ENCODE measurements around the gene COPS8. TPM values are rescaled to one million over a fixed set of nuclear protein-coding genes. Genes with fewer than 3 reads are reported as not detected.

The COPS8 gene
- total RNA-seq, 2 donors from 2014 or later = 37.3 to 48.4 TPM

- Mint-ChIP-seq H3K27me3 (ENCODE audit: low read depth) (peaks cover 7% of the 10 kb centered on the region), H3K4me1 (ENCODE audit: low read depth) (peaks cover 14% of the 10 kb centered on the region), H3K36me3 (ENCODE audit: insufficient read depth in 2 of 2) (no peaks in the 10 kb centered on the region), H3K4me3 (no peak overlapping the region), H3K9me3 (no peaks in the 10 kb centered on the region), H3K27ac (no peak overlapping the region)
- ATAC-seq (replicated peaks in 1 of 2) (no peak), DNase-seq (no peak)
These were observed 28.6 kb upstream of the COPS8 start for GRCh38 chr2:237057107-237057506.

- Mint-ChIP-seq H3K27ac (no peak overlapping the region), H3K27me3 (ENCODE audit: low read depth) (no peaks in the 10 kb centered on the region), H3K36me3 (ENCODE audit: insufficient read depth in 2 of 2) (no peaks in the 10 kb centered on the region), H3K4me1 (ENCODE audit: low read depth) (peaks cover 14% of the 10 kb centered on the region), H3K4me3 (no peak overlapping the region), H3K9me3 (no peaks in the 10 kb centered on the region)
- ATAC-seq (replicated peaks in 1 of 2) (no peak), DNase-seq (no peak)
These were observed 27.8 kb upstream of the COPS8 start for GRCh38 chr2:237057893-237058300.

DNA sequence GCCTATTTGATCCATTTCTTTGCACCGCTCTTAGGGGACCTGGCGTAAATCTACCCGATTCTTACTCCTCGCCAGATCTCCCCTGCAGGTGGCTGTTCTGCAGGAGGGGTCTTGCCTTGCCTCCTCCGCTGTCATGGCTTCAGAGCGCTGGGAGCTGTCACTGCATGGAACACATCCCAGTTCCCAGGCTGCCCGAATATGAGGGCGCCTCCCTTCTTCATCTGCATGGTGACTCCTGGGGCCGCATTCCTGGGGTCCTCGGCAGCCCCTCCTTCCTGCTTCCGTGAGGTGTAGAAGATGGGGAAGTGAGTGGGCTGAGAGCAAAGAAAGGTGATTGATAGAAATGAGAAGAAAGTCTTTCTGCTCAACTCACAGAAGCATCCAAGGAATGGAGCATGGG, 27.3 kb upstream of the COPS8 start:
- ATAC-seq (replicated peaks in 1 of 2) = no peak
- no peak overlapping the region for H3K27ac Mint-ChIP-seq
- H3K4me3 Mint-ChIP-seq = no peak overlapping the region
- DNase-seq = no peak
- H3K36me3 Mint-ChIP-seq (ENCODE audit: insufficient read depth in 2 of 2) = no peaks in the 10 kb centered on the region
- H3K4me1 Mint-ChIP-seq (ENCODE audit: low read depth) = peaks cover 14% of the 10 kb centered on the region
- H3K9me3 Mint-ChIP-seq = no peaks in the 10 kb centered on the region
- no peaks in the 10 kb centered on the region for H3K27me3 Mint-ChIP-seq (ENCODE audit: low read depth)

- Mint-ChIP-seq H3K9me3 (no peaks in the 10 kb centered on the region), H3K36me3 (ENCODE audit: insufficient read depth in 2 of 2) (no peaks in the 10 kb centered on the region), H3K4me3 (peak overlapping the region in 1 of 2 donors; percentile 33), H3K27me3 (ENCODE audit: low read depth) (no peaks in the 10 kb centered on the region), H3K27ac (peak overlapping the region; percentile 6), H3K4me1 (ENCODE audit: low read depth) (peaks cover 14% of the 10 kb centered on the region)
- DNase-seq (no peak), ATAC-seq (replicated peaks in 1 of 2) (peak; percentile 80 to 82)
These were observed 26.4 kb upstream of the COPS8 start for GRCh38 chr2:237059155-237059875.

- no peak for DNase-seq
- H3K4me3 Mint-ChIP-seq = no peak overlapping the region
- no peak for ATAC-seq (replicated peaks in 1 of 2)
- H3K27ac Mint-ChIP-seq = no peak overlapping the region
- no peaks in the 10 kb centered on the region for H3K9me3 Mint-ChIP-seq
- peaks cover 14% of the 10 kb centered on the region for H3K4me1 Mint-ChIP-seq (ENCODE audit: low read depth)
- no peaks in the 10 kb centered on the region for H3K27me3 Mint-ChIP-seq (ENCODE audit: low read depth)
- no peaks in the 10 kb centered on the region for H3K36me3 Mint-ChIP-seq (ENCODE audit: insufficient read depth in 2 of 2)
These were observed 25.0 kb upstream of the COPS8 start for GRCh38 chr2:237060534-237061312.

DNA sequence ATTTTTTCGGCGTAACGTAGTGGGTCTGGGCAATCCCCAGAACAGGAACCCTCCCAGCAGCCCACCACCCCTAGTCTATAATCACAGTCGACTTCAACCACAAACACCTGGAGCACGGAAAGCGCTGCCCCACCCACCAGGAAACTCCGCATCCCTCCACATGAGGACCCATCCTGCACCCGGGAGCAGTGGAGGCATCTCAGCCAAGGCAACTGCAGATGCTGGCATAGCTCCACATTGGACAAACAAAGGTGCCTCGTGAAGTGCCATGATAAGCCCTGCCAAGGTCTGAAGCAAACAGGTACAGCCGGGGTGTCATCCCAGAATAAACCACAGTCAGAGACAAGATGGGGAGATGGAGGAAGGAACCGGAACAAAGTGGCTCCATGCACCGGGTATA, 24.3 kb upstream of the COPS8 start:
- Mint-ChIP-seq H3K27ac (no peak overlapping the region), H3K36me3 (ENCODE audit: insufficient read depth in 2 of 2) (no peaks in the 10 kb centered on the region), H3K27me3 (ENCODE audit: low read depth) (no peaks in the 10 kb centered on the region), H3K9me3 (no peaks in the 10 kb centered on the region), H3K4me3 (no peak overlapping the region), H3K4me1 (ENCODE audit: low read depth) (peaks cover 14% of the 10 kb centered on the region)
- ATAC-seq (replicated peaks in 1 of 2) = no peak
- no peak for DNase-seq

DNA sequence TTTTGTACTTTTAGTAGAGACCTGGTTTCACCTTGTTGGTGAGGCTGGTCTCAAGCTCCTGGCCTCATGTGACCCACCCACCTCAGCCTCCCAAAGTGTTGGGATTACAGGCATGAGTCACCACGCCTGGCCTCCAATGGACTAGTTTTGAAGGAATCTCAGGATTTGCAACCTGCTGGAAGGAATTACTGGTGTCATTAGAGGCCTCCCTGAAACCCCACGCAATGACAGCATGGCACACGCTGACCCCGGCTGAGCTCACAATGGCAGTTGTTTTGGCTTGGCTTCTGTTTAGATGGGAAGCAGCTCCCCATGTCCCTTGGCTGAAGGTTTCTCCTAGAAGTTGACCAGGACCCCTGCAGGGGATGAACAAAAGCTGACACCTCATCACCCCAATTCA, 23.1 kb upstream of the COPS8 start:
- no peak for DNase-seq
- no peak overlapping the region for H3K4me3 Mint-ChIP-seq
- no peaks in the 10 kb centered on the region for H3K9me3 Mint-ChIP-seq
- no peak for ATAC-seq (replicated peaks in 1 of 2)
- H3K27ac Mint-ChIP-seq = no peak overlapping the region
- no peaks in the 10 kb centered on the region for H3K27me3 Mint-ChIP-seq (ENCODE audit: low read depth)
- H3K36me3 Mint-ChIP-seq (ENCODE audit: insufficient read depth in 2 of 2) = no peaks in the 10 kb centered on the region
- peaks cover 14% of the 10 kb centered on the region for H3K4me1 Mint-ChIP-seq (ENCODE audit: low read depth)

GRCh38 chr2:237064203-237065070, 21.3 kb upstream of the COPS8 start:
- no peak overlapping the region for H3K27ac Mint-ChIP-seq
- no peak overlapping the region for H3K4me3 Mint-ChIP-seq
- DNase-seq = no peak
- H3K36me3 Mint-ChIP-seq (ENCODE audit: insufficient read depth in 2 of 2) = no peaks in the 10 kb centered on the region
- ATAC-seq (replicated peaks in 1 of 2) = no peak
- H3K27me3 Mint-ChIP-seq (ENCODE audit: low read depth) = no peaks in the 10 kb centered on the region
- H3K9me3 Mint-ChIP-seq = no peaks in the 10 kb centered on the region
- H3K4me1 Mint-ChIP-seq (ENCODE audit: low read depth) = peaks cover 5% of the 10 kb centered on the region

DNA sequence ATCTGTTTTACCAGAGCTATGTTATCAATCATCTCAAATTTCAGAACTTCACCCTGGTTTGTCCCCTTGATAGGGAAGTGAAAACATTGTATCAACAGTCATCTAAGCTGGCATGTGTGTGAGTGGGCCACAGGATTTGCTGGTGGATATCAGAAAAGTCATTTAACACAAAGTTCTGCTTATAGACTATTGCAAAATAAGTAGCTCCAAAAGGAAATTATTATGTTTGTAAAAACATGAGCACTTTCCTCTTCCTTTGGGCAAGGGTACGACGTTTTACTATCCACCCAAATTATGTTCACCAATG, 20.7 kb upstream of the COPS8 start:
- no peaks in the 10 kb centered on the region for H3K9me3 Mint-ChIP-seq
- H3K36me3 Mint-ChIP-seq (ENCODE audit: insufficient read depth in 2 of 2) = no peaks in the 10 kb centered on the region

GRCh38 chr2:237066396-237066795, 19.3 kb upstream of the COPS8 start:
- Mint-ChIP-seq H3K27me3 (ENCODE audit: low read depth) (no peaks in the 10 kb centered on the region), H3K4me1 (ENCODE audit: low read depth) (no peaks in the 10 kb centered on the region), H3K36me3 (ENCODE audit: insufficient read depth in 2 of 2) (no peaks in the 10 kb centered on the region), H3K4me3 (no peak overlapping the region), H3K27ac (no peak overlapping the region), H3K9me3 (no peaks in the 10 kb centered on the region)
- ATAC-seq (replicated peaks in 1 of 2) (no peak), DNase-seq (no peak)

More for the DNA sequence above, 20.7 kb upstream of the COPS8 start:
- no peaks in the 10 kb centered on the region for H3K27me3 Mint-ChIP-seq (ENCODE audit: low read depth)
- no peak overlapping the region for H3K4me3 Mint-ChIP-seq
- ATAC-seq (replicated peaks in 1 of 2) (no peak), DNase-seq (no peak)
- H3K4me1 Mint-ChIP-seq (ENCODE audit: low read depth) = no peaks in the 10 kb centered on the region
- no peak overlapping the region for H3K27ac Mint-ChIP-seq

GRCh38 chr2:237068005-237068576, 17.6 kb upstream of the COPS8 start:
- H3K36me3 Mint-ChIP-seq (ENCODE audit: insufficient read depth in 2 of 2) = no peaks in the 10 kb centered on the region
- H3K4me1 Mint-ChIP-seq (ENCODE audit: low read depth) = no peaks in the 10 kb centered on the region
- ATAC-seq (replicated peaks in 1 of 2) = no peak
- no peaks in the 10 kb centered on the region for H3K27me3 Mint-ChIP-seq (ENCODE audit: low read depth)
- H3K9me3 Mint-ChIP-seq = no peaks in the 10 kb centered on the region
- no peak for DNase-seq
- H3K27ac Mint-ChIP-seq = no peak overlapping the region
- H3K4me3 Mint-ChIP-seq = no peak overlapping the region

DNA sequence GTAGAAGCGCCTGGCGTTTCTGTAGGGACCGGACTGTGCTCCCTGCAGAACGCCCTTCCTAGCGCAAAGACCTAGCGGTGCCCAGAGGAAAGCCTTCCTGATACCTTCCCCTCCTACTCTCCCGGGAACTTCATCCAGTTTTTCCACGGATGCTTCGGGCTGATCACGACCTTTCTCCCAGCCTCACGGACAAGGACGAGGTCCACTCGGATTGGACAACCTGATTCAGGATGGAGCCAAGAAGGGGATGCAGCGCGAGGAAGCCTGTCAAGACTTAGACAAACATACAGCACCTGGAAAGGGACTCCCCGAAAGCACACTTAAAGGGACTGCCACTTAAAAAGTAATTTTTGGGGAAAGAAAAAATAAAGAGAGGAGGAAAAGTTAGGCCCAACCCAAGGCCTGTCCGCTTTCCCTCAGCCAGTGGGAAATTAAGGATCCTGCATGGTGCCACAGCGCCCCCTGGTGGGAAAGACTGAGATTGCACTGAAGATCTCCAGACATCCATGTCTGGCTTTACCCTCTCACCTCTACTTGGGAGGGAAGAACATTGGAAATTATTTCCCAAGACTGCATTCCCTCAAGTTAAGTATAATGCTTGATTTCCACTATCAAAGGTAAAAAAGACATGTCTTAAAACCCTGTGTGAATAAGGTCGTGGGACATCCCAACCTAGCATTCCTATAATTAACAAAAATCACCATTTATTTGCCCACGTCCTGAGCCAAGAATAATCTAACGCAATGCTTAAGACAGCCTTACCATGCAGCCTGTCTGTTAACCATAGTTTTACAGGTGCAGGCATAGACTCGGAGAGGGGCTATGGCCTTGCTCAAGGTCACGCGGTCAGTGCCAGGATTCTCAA, 13.4 kb upstream of the COPS8 start:
- Mint-ChIP-seq H3K27me3 (ENCODE audit: low read depth) (no peaks in the 10 kb centered on the region), H3K36me3 (ENCODE audit: insufficient read depth in 2 of 2) (no peaks in the 10 kb centered on the region), H3K4me3 (no peak overlapping the region), H3K27ac (no peak overlapping the region), H3K4me1 (ENCODE audit: low read depth) (no peaks in the 10 kb centered on the region), H3K9me3 (no peaks in the 10 kb centered on the region)
- ATAC-seq (replicated peaks in 1 of 2) (no peak), DNase-seq (peak; percentile 64 to 75)
